ENCODE measurements around the gene APH1B. TPM values are rescaled to one million over a fixed set of nuclear protein-coding genes. Genes with fewer than 3 reads are reported as not detected.
"Not testable (repeated sequence)": the region's sequence is repeated elsewhere in the genome, so short reads cannot be mapped to it uniquely, and the experiment has no call there.

Gene APH1B
- total RNA-seq, 4 donors from 2014 or later = 22.9 to 35.3 (median 27.8) TPM

DNA sequence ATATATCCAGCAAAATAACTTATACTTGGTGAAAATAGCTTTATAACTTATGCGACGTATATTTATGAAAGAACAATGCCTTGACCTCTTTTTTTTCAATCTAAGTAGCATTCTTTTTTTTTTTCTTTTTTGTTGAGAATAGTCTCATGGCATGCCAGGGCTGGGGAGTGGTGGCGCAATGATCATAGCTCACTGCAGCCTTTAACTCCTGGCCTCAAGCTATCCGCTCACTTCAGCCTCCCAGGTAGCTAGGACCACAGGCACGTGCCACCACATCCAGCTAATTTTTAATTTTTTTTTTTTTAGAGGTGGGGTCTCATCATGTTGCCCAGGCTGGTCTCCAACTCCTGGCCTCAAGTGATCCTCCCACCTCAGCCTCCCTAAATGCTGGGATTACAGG lies 44.5 kb upstream of the APH1B start:
- no peak overlapping the region for H3K27ac ChIP-seq

DNA sequence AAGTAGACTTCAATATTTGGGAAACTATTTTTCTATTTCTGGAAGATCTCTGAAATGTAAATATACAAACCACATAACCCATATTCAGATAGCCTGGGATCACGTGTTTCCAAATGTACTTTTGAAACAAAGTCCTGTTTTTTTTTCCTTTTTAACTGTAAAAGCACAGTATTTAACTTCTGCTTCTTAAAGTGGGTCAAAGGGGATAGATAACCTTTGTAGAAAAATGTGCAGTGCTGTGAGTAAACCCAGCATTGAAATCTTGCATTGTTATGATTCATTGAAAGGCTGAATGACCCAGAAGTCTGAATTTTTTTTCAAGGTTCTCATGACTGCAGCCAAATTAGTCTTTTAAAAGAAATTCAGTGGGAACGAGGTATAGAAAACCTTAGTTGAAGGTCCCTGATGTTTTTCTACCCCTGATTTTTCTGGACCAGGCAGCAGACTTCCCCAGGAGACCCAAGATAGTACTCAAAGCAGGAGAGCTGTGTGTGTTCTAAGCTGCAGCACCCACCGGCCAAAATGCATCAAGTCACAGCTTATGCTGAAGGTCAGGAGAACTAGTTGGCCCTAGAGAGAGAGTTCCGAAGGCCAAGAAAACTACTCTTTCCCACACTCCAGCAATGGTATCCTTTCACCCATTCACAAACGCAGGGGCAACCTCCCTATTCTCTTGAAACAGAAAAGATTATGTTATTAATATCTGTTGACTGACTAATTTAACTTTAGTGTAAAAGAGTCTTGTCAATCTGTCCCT lies 43.6 kb upstream of the APH1B start:
- H3K36me3 ChIP-seq = no peaks in the 10 kb centered on the region
- no peaks in the 10 kb centered on the region for H3K9me3 ChIP-seq
- DNase-seq = no peak
- 49 to 60% methylated on average over 5 of the region's 5 CpGs for WGBS, 2 donors
- H3K4me1 ChIP-seq = peaks cover 20 to 22% of the 10 kb centered on the region in 2 donors
- intact Hi-C loops (cut with DNase I) = no loop called here
- H3K27ac ChIP-seq = peak overlapping the region; percentile 12 to 81 (median 57)
- no peaks in the 10 kb centered on the region for H3K27me3 ChIP-seq
- TF ChIP-seq POLR2A (IDR thresholded peaks at IDR 0.05) = no peak
- TF ChIP-seq, protein P1, sequence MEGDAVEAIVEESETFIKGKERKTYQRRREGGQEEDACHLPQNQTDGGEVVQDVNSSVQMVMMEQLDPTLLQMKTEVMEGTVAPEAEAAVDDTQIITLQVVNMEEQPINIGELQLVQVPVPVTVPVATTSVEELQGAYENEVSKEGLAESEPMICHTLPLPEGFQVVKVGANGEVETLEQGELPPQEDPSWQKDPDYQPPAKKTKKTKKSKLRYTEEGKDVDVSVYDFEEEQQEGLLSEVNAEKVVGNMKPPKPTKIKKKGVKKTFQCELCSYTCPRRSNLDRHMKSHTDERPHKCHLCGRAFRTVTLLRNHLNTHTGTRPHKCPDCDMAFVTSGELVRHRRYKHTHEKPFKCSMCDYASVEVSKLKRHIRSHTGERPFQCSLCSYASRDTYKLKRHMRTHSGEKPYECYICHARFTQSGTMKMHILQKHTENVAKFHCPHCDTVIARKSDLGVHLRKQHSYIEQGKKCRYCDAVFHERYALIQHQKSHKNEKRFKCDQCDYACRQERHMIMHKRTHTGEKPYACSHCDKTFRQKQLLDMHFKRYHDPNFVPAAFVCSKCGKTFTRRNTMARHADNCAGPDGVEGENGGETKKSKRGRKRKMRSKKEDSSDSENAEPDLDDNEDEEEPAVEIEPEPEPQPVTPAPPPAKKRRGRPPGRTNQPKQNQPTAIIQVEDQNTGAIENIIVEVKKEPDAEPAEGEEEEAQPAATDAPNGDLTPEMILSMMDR (IDR thresholded peaks at IDR 0.05) = no peak
- no peak overlapping the region for H3K4me3 ChIP-seq (replicated peaks in 1 of 3)

More for the DNA sequence above, 44.5 kb upstream of the APH1B start:
- no peaks in the 10 kb centered on the region for H3K9me3 ChIP-seq
- H3K27me3 ChIP-seq = no peaks in the 10 kb centered on the region
- H3K4me3 ChIP-seq (replicated peaks in 1 of 3) = no peak overlapping the region
- no peak for DNase-seq
- TF ChIP-seq, protein P1 (IDR thresholded peaks at IDR 0.05) = no peak
- intact Hi-C loops (cut with DNase I) = no loop called here
- no peaks in the 10 kb centered on the region for H3K36me3 ChIP-seq
- H3K4me1 ChIP-seq = peaks cover 20 to 22% of the 10 kb centered on the region in 2 donors
- WGBS, 2 donors = 96 to 97% methylated on average over 5 of the region's 5 CpGs

DNA sequence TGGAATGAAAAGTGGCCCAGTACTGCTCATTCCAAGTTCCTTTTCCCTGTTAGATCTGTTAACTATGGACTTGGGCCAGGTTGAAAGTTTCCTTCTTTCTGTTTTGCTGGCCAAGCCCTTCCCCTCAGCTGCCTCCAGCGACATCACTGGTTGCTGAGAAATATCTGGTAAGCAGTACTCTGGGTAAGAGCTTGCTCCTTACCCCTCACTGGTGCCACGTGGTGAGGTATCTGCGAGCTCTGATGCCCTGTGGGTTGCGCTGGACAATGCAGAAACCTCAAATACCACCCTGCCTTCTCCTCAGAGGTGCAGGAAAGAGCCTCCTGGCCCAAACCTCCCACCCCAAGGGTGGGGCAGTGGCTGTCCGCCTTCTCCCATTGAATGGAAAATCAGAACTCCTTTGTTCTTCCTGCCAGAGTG lies 42.9 kb upstream of the APH1B start:
- Histone ChIP-seq H3K4me3 (replicated peaks in 1 of 3) (no peak overlapping the region), H3K4me1 (peaks cover 21 to 22% of the 10 kb centered on the region in 2 donors), H3K27me3 (no peaks in the 10 kb centered on the region), H3K9me3 (no peaks in the 10 kb centered on the region), H3K36me3 (no peaks in the 10 kb centered on the region), H3K27ac (peak overlapping the region; percentile 12 to 81 (median 57))
- intact Hi-C loops (cut with DNase I) = no loop called here
- DNase-seq = peak; percentile 30 to 46
- 55% methylated on average over 5 of the region's 5 CpGs for WGBS, 2 donors
- TF ChIP-seq, protein P1 (IDR thresholded peaks at IDR 0.05) = no peak
- no peak for TF ChIP-seq POLR2A (IDR thresholded peaks at IDR 0.05)

DNA sequence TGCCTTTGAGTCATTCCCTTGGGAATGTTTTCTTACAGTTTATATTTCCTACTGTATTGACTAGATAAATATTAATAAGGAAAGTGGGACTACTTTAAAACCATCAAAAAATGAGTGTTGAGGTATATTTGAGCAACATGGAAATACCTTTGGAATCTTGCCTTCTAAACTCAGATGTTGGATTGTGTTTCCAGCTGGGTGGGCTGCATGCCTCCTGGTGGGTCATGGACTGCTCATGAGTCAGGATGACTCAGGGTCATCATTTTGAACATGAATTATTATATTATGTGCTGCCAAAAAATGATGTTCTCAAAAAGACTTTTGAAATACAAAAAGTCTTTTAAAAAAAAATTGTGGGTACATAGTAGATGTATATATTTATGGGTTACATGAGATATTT lies 41.1 kb upstream of the APH1B start:
- intact Hi-C loops (cut with DNase I) = no loop called here
- no peak for DNase-seq
- H3K27me3 ChIP-seq = no peaks in the 10 kb centered on the region
- H3K36me3 ChIP-seq = no peaks in the 10 kb centered on the region
- no peak overlapping the region for H3K27ac ChIP-seq
- no peaks in the 10 kb centered on the region for H3K9me3 ChIP-seq
- TF ChIP-seq POLR2A (IDR thresholded peaks at IDR 0.05) = no peak
- TF ChIP-seq, protein P1 (IDR thresholded peaks at IDR 0.05) = no peak
- H3K4me1 ChIP-seq = peaks cover 33% of the 10 kb centered on the region in 2 donors
- no peak overlapping the region for H3K4me3 ChIP-seq (replicated peaks in 1 of 3)

DNA sequence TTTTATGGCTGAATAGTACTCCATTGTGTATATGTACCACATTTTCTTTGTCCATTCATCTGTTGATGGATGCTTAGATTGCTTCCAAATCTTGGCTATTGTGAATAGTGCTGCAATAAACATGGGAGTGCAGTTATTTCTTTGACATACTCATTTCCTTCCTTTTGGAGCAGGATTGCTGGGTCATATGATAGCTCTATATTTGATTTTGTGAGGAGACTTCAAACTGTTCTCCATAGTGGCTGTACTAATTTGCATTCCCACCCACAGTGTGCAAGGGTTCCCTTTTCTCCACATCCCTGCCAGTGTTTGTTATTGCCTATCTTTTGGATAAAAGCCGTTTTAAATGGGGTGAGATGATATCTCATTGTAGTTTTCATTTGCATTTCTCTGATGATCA lies 40.3 kb upstream of the APH1B start:
- WGBS, 2 donors = 74 to 80% methylated on average over 1 of the region's 1 CpG
- H3K4me1 ChIP-seq = peaks cover 33% of the 10 kb centered on the region in 2 donors
- H3K4me3 ChIP-seq (replicated peaks in 1 of 3); intact Hi-C loops (cut with DNase I); H3K9me3 ChIP-seq; DNase-seq; H3K36me3 ChIP-seq; H3K27me3 ChIP-seq; H3K27ac ChIP-seq: not testable (repeated sequence)

Data from thyroid gland (tissue), 4 donors.